CD4-positive, alpha-beta T cell treated with Interleukin-10 for 1 hour (primary cell): ENCODE data around the gene JADE2.

Experiments used
- DNase-seq: peaks from one replicate; pipeline ENCODE4 v3.0.0-alpha.2; 2020

JADE2 gene

GRCh38 chr5:134530301-134531077, 5.0 kb downstream of the JADE2 start:
- DNase-seq = no peak

DNA sequence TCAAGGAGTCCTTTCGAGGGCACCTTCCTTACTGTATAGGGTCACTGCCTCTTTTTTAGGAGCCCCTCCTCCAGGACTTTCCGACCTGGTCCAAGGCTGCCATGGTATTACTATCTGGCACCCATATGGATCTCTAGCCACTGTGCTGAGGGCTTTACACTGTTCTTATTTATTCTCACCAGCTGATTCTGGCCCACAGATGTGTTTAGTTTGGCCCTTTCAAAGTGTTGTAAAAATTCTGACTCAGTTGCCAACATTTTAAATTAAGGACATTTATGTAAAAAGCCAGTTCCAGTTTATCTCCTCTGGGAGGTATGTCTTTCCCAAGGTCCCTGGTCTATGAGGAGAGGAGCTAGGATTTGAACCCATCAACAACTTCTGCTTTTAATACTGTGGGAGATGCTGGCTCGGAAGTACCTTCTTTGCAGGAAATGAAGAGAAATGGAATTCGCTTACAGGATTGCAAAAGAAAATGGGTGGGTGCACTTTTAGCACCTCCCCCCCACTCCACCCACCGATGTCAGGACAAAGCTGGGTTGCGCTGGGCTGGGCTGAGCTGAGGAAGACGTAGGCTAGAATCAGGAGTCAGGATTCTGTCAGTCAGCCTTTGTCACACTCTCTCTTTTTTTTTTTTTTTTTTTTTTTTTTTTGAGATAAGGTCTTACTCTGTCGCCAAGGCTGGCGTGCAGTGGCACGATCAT, 7.8 kb downstream of the JADE2 start:
- DNase-seq = no peak

DNA sequence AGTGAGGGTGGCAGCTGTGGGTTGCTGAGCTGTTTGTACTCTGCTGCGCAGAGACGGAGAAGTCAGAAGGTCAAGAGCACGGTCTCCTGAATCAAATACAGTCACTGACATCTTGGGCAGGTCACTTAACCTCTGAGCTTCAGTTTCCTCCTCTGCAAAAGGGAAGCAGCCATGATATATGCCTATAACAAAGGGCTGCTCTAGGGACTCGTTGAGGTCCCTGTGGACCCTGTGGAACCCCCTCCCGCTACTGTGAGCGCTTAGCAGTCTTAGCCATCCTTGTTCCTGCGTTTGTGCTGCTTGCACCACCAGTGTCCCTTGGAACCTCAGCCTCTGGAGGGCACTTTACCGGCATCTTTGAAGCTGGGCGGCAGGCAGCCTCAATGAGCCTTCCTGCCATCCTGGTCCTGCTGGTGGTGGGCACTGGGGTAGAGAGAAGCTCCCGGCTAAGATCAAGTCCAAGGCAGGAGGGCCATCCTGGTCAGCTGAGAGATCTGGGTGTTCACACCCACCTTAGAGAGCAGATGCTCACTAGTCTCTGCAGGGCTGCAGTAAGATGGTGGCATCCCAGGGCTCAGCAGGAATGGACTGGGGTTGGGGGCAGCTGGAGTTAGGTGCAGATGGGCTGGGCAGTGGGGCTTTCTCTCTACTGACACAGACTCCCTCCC, 8.7 kb downstream of the JADE2 start:
- no peak for DNase-seq

DNA sequence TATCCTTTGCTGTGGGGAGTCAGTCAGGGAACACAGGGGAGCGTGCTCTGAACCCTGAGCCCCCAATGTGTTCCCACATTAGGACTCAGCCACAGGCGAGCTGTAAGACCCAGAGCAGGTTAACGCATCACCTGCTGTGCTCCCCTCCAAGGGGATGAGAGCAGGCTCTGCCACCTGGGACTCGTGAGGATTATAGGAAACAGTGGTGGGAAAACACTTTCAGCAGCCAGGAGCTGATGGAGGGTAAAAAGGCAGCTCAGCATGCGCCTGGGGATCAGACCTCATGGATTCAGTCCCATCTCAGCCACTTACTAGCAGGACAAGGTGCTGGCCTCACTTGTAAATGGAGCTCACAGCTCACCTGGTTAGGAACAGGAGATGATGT, 9.2 kb downstream of the JADE2 start:
- no peak for DNase-seq

- DNase-seq = no peak
These were observed 11.4 kb downstream of the JADE2 start for GRCh38 chr5:134536876-134537275.

GRCh38 chr5:134537297-134537696, 11.8 kb downstream of the JADE2 start:
- no peak for DNase-seq

GRCh38 chr5:134538296-134538695, 12.8 kb downstream of the JADE2 start:
- DNase-seq = no peak

- DNase-seq = no peak
These were observed 14.3 kb downstream of the JADE2 start for GRCh38 chr5:134539732-134540131.

DNA sequence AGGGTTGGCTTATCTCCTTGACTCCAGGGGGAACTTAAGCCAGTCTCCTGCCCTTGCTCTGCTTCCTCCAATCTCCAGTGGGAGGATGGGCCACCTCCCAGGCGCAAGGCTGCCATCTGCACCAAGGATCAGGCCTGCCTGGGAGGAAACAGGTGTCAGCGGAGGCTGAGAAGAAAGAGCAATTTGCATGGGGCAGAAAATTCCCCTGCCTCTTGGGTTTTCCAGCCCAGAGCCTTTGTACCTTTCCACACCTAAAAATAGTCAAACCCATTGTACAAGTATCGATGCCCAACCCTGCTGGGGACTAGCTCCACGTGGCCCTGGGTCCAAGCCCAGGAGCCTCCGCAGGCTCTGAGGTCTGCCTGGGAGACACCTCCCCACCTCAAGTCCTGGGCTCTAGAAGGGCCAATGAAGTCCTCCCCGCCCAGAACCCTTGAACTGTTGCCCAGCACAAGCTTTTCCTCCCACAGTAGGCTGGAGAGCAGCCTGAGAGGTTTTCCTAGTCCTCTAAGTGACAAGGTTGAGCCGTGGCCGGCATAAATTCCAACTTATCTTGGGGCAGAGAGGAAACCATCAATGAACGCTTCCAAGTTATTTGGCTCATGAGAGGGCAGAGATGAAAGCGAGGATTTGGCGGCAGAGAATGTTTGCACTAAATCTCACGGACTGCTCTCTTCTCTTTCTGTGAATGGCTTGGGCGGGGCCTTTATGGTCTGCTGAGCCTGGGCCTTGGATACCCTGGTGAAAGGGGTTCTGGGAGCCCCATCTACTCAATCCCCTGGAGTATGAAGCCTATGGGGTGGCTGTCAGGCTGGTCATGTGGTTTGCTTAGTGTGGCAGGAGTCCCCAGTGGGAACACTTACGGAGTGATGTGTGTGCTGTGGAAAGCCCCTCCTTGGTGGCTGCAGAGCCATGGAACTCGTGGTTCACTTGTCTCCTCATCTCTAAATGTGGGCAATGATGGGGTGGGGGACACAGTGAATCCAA, 15.6 kb downstream of the JADE2 start:
- no peak for DNase-seq

GRCh38 chr5:134541736-134542376, 16.4 kb downstream of the JADE2 start:
- peak; percentile 15 for DNase-seq

- DNase-seq = peak; percentile 49
These were observed 18.5 kb downstream of the JADE2 start for GRCh38 chr5:134543820-134544614.

DNA sequence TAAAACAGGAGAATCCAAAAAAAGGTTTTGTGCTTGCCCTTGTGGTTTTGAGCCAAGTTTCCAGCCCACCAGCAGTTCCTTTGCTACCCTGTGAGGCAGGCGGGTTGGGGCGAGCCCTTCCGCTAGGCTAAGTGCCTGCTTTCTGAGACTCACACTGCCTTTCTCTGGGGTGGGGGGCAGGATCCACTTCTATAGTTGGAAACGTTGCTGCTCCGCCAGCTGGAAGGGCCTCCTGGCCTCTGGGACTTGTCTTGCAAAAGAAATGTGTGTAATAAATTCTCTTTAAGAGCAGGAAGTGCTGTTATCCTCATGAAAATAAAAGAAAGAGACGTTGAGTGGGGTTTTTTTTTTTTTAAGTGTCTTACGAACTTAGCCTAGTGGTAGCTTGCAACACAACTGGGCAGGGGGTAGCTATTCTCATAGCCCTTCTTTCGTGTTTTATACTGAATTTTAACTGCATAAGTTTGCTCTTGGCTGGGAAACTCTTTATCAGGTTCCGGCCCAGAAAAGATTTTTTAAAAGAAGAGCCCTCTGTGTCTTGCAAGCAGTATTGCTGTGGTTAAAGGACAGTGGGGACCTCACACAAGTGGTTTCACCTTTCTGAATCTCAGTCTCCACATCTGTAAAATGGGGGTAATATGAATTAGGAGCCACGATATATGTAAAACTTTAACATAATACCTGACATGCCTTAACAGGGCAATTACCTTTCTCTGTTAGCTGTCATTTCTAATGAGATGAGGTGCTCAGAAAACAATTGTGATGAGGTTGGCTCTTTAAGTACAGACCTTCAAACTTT, 19.8 kb downstream of the JADE2 start:
- peak; percentile 18 for DNase-seq

DNA sequence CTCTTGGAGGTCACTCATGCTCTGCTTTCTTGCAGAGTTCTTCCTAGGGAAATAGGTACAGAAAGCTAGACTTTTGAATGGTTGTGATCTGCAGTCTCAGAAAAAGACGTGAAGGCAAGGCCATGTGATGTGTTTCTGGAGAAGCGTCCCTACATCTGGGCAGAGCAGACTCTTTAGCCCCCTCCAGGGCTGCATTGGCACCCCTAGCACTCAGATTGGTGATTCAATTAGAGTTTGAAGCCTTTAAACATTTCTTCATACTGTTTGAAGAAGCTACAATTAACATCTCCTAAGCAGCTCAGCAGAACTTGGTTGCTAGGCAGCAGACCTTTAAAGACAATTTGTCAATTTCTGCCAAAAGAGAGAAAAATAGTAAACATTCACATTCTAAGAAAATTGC, 21.6 kb downstream of the JADE2 start:
- no peak for DNase-seq

- DNase-seq = no peak
These were observed 22.1 kb downstream of the JADE2 start for GRCh38 chr5:134547579-134547978.

GRCh38 chr5:134547999-134548658, 22.7 kb downstream of the JADE2 start:
- DNase-seq = no peak

DNA sequence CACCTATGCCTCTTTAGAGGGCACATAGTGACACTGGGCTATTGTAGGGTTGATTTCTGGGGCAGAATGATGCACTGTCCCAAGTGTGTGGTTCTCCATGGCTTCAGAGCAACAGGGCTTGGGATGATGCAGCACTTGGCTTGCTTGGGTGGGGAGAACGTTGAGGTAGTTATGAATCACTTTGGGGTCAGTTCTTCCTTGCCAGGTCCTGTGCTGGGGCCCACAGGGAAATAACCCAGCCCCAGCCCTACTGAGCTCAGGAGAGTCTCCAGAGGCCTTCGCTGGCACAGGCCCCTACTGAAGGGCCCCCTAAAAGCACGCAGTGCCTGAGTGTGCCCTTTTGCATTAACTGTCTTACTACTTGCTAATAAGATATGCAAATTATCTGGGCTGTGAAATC, 24.2 kb downstream of the JADE2 start:
- DNase-seq = no peak

DNA sequence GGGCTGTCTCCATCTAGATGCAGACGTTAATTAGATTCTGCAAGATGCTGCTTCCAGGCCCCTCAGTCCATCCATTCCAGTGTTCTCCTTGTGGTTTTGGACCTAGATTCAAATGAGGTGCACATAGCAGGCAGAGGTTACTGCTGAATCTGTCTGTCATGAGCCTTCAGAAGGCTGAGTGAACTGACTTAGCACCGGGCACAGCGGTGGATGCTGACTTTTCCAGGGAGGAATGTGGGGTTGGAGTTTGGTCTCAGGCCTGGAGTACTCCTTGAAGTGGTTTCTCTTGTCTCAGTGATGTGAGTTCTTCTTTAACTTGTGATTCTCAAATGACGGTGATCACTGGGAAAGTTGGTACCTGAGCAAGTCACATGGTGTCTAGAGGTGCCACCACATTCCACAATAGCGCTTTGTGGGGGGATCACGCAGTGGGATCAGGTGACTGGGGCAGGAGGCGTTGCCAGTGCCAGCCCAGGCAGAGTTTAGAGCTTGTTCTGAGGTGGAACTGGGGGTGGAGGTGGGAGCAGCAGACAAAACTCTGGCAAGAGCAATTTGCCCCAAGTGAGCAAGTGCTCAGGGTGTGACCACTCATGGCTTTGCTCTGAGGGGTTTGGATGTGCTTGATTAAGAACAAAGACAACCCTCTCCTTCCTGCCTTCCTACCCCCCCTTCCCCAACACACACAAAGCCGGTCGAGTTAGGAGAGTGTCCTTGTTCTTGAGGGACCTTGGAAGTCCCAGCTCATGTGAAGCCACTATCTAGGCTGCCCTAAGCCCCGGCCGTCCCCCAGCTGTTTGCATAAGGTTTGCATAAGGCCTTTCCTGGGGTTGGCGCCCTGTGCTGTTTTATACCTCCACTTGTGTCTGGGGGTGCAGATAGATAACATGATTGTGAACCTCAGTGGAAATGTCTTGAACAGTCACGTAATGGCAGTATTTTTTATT, 25.1 kb downstream of the JADE2 start:
- peak; percentile 11 for DNase-seq

DNA sequence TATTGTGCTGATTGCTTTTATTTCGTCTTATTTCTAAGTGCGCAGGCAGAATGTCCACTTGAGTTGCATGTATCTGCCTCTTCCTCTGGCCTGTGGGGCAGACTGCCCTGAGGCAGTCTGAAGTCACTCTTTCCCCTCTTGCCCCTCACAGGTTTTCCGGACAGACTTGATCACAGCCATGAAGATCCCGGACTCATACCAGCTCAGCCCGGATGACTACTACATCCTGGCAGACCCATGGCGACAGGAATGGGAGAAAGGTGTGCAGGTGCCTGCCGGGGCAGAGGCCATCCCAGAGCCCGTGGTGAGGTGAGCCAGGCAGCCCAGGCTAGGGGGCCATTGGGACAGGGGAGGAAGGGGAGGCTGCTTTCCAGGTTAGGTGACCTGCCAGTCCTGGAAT, 26.4 kb downstream of the JADE2 start:
- DNase-seq = no peak

- DNase-seq = no peak
These were observed 26.8 kb downstream of the JADE2 start for GRCh38 chr5:134552301-134552700.
